ENCODE data around the gene GNB2.

The GNB2 gene

DNA sequence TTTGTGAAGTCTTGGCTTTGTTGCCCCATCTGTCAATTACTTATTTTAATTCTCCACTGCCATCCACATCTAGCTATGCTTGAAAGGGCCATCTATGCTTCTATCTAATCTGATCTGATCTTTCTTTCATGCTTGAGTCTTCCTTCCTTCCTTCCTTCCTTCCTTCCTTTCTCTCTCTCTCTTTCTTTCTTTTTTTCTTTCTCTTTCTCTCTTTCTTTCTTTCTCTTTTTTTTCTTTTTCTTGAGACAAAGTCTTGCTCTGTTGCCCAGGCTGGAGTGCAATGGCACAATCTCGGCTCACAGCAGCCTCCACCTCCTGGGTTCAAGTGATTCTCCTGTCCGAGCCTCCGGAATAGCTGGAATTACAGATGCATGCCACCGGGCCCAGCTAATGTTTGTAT is 43.5 kb upstream of the GNB2 start:
- H3K4me3 ChIP-seq (ENCODE audit: low read depth, low read length) = no peak overlapping the region
- DNase-seq (ENCODE audit: low read depth) = no peak
- TF ChIP-seq, protein P1, sequence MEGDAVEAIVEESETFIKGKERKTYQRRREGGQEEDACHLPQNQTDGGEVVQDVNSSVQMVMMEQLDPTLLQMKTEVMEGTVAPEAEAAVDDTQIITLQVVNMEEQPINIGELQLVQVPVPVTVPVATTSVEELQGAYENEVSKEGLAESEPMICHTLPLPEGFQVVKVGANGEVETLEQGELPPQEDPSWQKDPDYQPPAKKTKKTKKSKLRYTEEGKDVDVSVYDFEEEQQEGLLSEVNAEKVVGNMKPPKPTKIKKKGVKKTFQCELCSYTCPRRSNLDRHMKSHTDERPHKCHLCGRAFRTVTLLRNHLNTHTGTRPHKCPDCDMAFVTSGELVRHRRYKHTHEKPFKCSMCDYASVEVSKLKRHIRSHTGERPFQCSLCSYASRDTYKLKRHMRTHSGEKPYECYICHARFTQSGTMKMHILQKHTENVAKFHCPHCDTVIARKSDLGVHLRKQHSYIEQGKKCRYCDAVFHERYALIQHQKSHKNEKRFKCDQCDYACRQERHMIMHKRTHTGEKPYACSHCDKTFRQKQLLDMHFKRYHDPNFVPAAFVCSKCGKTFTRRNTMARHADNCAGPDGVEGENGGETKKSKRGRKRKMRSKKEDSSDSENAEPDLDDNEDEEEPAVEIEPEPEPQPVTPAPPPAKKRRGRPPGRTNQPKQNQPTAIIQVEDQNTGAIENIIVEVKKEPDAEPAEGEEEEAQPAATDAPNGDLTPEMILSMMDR (conservative IDR thresholded peaks at IDR 0.05; ENCODE audit: low read depth, low read length) = no peak

DNA sequence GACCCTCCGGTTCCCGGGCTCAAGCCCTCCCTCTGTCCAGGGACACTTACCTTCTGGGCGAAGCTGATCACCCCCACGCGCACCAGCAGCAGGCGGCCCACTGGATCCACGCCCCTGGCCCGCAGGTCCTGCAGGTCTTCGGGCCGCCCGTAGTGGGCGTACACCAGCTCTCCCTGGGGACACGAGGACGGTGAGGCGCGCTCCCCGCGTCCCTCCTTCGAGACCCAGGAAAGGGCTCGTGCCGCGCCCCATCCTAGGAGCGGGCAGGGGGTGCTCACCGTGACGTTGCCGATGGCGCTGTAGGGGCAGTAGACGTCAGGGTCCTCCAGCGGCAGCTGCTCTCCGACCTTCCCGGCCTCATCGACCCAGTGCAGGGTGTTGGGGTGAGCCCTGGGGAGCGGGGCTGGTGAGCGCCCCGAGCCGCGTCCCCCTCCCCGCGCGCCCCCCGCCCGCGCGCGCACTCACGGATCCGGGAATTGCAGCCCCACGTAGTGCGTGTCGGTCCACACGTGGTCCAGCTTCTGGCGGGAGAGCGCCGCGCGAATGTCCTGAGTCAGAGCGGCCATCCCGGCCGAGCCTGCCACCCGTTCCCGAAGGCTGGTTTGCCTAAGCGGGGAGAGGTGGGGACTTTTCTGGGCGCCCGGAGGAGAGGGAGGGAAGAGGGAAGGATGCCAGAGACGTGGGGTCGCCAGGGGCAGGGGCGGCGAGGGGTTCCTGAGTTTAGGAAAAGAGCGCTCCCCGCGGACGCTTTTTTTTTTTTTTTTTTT is 40.4 kb upstream of the GNB2 start:
- TF ChIP-seq, protein P1 (conservative IDR thresholded peaks at IDR 0.05; ENCODE audit: low read depth, low read length) = peak; percentile 36
- H3K4me3 ChIP-seq (ENCODE audit: low read depth, low read length) = peak overlapping the region; percentile 36

DNA sequence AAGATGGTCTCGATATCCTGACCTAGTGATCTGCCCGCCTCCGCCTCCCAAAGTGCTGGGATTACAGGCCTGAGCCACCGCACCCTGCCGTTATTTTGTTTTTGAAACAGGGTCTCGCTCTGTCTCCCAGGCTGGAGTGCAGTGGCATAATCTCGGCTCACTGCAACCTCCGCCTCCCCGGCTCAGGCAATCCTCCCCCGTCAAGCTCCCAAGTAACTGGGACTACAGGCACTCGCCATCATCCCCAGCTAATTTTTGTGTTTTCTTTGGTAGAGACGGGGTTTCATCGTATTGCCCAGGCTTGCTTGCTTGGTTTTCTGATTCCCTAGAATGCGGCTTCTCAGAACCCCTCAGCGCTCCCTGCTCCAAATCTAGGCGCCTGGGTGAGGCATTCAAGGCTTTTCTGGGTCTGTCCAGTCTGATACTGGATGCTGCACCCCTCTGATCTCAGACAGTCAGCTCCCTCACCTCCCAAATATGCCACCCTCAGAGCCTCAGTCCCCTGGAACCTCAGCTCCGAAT is 33.5 kb upstream of the GNB2 start:
- no peak for DNase-seq (ENCODE audit: low read depth)
- H3K4me3 ChIP-seq (ENCODE audit: low read depth, low read length) = no peak overlapping the region
- TF ChIP-seq, protein P1 (conservative IDR thresholded peaks at IDR 0.05; ENCODE audit: low read depth, low read length) = no peak

More for the DNA sequence above, 40.4 kb upstream of the GNB2 start:
- DNase-seq (ENCODE audit: low read depth) = peak; percentile 12

DNA sequence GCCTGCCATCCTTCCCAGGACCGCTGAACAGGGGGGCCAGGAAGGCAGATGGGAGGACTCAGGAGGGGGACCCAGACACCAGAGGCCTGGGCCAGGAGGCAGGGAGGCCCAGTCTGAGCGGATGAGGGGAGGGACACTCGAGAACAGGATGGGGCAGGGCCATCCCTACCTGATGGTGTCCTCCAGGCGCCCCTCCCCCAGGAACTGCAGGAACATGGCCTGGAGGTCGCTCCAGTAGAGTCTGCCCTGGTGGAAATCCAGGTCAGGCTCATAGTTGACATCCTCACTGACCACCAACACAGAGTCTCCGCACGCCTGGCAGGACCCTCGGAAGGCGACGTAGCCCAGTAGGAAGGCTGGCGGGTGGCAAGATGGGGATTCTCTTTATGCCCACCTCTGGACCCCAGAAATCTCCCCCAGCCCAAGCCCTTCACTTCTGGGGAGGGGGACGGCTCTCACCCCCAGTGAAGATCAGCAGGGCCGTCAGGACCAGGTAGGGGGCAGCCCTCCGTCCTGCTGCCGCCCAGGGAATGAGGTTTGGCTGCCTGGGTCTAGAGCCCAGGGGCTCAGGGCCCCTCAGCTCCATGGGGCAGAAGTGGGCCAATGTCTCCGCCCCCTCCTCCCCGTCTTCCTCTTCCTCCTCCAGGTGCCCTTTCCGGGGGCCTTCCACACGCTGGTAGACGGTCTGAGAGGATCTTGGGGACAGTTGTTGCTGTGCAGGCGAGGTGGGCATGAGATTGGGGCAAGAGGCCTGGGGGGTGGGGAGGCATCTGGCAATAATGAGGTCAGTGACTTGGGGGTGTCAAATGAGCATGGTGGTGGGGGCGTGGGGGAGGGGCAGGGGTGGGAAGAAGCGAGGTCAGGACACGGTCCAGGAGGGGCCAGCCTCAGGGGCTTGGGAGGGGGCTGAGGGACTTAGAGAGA is 32.8 kb upstream of the GNB2 start:
- H3K4me3 ChIP-seq (ENCODE audit: low read depth, low read length) = no peak overlapping the region
- TF ChIP-seq, protein P1 (conservative IDR thresholded peaks at IDR 0.05; ENCODE audit: low read depth, low read length) = no peak
- no peak for DNase-seq (ENCODE audit: low read depth)

DNA sequence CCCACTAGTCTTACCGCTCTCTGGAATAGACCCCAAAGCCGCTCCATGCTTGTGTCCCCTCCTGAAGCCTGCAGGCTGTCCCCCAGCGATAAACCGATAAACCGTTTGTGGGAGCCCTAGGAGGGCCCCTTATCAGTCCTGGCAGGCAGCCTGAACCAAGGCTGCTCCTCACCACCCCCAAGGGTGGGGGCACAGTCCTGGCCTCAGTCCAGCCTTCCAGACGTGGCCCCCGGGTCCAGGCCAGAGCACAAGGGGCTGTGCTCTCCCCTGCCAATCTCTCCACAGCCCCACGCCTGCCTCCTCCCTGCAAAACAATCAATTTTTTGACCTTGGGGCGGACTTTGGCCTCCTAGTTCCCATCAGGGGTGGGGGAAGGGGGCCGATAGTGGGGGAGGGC is 32.1 kb upstream of the GNB2 start, which contains the start of gene TFR2:
Gene TFR2, minus strand, starts transcription at position 90 of the 397 bp plus-strand sequence. Its CDS starts 43 bp downstream, at position 47.
- no peak within 1 kb of the TSS for H3K4me3 ChIP-seq (ENCODE audit: low read depth, low read length)
- no peak for DNase-seq (ENCODE audit: low read depth)
- TF ChIP-seq, protein P1 (conservative IDR thresholded peaks at IDR 0.05; ENCODE audit: low read depth, low read length) = no peak

DNA sequence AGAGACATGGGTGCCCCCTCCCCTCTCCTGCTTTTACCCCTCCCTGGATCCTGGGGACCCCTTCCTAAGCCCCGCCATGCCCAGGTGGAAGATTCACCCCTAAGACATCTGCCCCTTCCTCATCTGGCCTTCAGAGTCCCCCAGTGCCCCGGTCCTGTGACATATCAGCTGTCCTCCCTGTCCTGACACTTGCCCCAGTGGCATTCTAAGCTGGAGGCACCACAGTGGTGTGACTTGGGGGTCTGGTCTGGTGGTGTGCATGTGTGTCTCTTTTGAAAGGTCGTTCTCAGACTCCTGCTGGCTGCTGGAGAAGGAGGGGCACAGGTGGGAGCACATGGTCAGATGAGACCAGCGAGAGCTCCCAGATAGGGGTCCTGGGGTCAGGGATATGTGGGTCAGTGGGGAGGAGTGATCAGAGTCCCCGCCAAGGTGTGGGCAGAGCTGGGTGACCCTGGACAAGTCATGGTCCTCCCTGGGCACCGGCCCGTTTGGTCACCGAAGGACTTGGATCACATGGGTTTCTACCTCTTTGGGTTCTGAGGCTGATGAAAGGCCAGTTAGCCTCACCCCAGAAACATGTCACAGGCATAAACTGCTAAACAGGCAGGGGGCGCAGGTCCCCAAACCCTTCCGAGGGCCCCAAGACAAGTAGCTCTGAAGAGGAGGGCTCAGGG is 31.5 kb upstream of the GNB2 start:
- H3K4me3 ChIP-seq (ENCODE audit: low read depth, low read length) = no peak overlapping the region
- DNase-seq (ENCODE audit: low read depth) = no peak
- TF ChIP-seq, protein P1 (conservative IDR thresholded peaks at IDR 0.05; ENCODE audit: low read depth, low read length) = no peak
